SH-SY5Y (cell line): ENCODE measurements around the gene APBA3.

Experiments
- GATA2 ChIP-seq: IDR thresholded peaks from 2 replicates; pipeline ENCODE4 v1.6.1; 2011; ENCODE audit warnings: mild to moderate bottlenecking, low read depth, low read length
- GATA3 ChIP-seq: IDR thresholded peaks from 2 replicates; pipeline ENCODE4 v1.6.1; 2011; ENCODE audit warnings: low read depth, mild to moderate bottlenecking, low read length, moderate library complexity

GRCh38 chr19:3773814-3774515 is 12.5 kb upstream of the APBA3 start:
- TF ChIP-seq GATA2: no peak
- TF ChIP-seq GATA3: no peak
